Liver (tissue), 3 donors: ENCODE measurements around the gene SOCS4.

ENCODE experiments used
- ATF3 ChIP-seq: IDR thresholded peaks from 2 replicates; pipeline ENCODE4 v1.6.1; 2016; ENCODE audit warnings: antibody characterized with exemption
- CTCF ChIP-seq: fragments of 150-350 bp; IDR thresholded peaks from 2 replicates; pipeline ENCODE4 v1.5.1; 2017; ENCODE audit warnings: improper control_type of control experiment, low read depth, low read length; ENCODE audit not compliant: missing input control
- GABPA ChIP-seq, 2 donors: IDR thresholded peaks in 1 of 2; conservative IDR thresholded peaks in 1 of 2; 2 replicates each; pipeline ENCODE4 v1.6.1; 2016; ENCODE audit warnings: antibody characterized with exemption in 2 of 2, mild to moderate bottlenecking in 1 of 2, moderate library complexity in 1 of 2
- MAX ChIP-seq: IDR thresholded peaks from 2 replicates; pipeline ENCODE4 v1.6.1; 2016; ENCODE audit warnings: antibody characterized with exemption
- RAD21 ChIP-seq, 2 donors: IDR thresholded peaks; 2 replicates each; pipeline ENCODE4 v1.6.1; 2016; ENCODE audit warnings: antibody characterized with exemption in 2 of 2, mild to moderate bottlenecking in 2 of 2
- REST ChIP-seq: IDR thresholded peaks from 2 replicates; pipeline ENCODE4 v1.6.1; 2016; ENCODE audit warnings: antibody characterized with exemption, mild to moderate bottlenecking
- SP1 ChIP-seq: IDR thresholded peaks from 2 replicates; pipeline ENCODE4 v1.6.1; 2018; ENCODE audit warnings: antibody characterized with exemption, mild to moderate bottlenecking
- TAF1 ChIP-seq: conservative IDR thresholded peaks from 2 replicates; pipeline ENCODE4 v1.6.1; 2016; ENCODE audit warnings: antibody characterized with exemption, mild to moderate bottlenecking
- YY1 ChIP-seq: IDR thresholded peaks from 2 replicates; pipeline ENCODE4 v1.6.1; 2016; ENCODE audit warnings: antibody characterized with exemption, mild to moderate bottlenecking
- ZBTB33 ChIP-seq: IDR thresholded peaks from 2 replicates; pipeline ENCODE4 v1.6.1; 2016; ENCODE audit warnings: antibody characterized with exemption
- donor health status: healthy.
- donor health status: healthy.

- no peak for TF ChIP-seq CTCF
- no peak for TF ChIP-seq ZBTB33
- TF ChIP-seq RAD21 (IDR thresholded peaks at IDR 0.05), result no peak
- no peak for TF ChIP-seq REST
- TF ChIP-seq ATF3, result no peak
- no peak for TF ChIP-seq SP1
- no peak for TF ChIP-seq YY1
- TF ChIP-seq GABPA (IDR thresholded peaks at IDR 0.05 in 1 of 2, conservative IDR thresholded peaks at IDR 0.05 in 1 of 2), result no peak
- no peak for TF ChIP-seq MAX
- TF ChIP-seq TAF1, result no peak
Observed at GRCh38 chr14:55005071-55005470, 22.0 kb upstream of the SOCS4 start.
